H9 (cell line): ENCODE results near the gene CD320. TPM values are rescaled to one million over a fixed set of nuclear protein-coding genes. Genes with fewer than 3 reads are reported as not detected.
A peak's percentile ranks its signal among the peaks of the same experiment; 100 is the strongest.

ENCODE experiments used
- DNase-seq: peaks from one replicate; pipeline ENCODE4 v3.0.0-alpha.2; 2017
- H2AFZ ChIP-seq: one replicate; pipeline ENCODE4 v1.6.1; 2013; ENCODE audit warnings: mild to moderate bottlenecking, low read length, control low read depth, moderate library complexity
- H2AK5ac ChIP-seq: 2 replicates; pipeline ENCODE4 v1.6.1; 2013; ENCODE audit warnings: low read length, control low read depth, mixed read lengths; ENCODE audit not compliant: insufficient read length
- H2BK120ac ChIP-seq: one replicate; pipeline ENCODE4 v1.6.1; 2013; ENCODE audit warnings: low read depth, mild to moderate bottlenecking, low read length, control low read depth, inconsistent platforms; ENCODE audit not compliant: poor library complexity, severe bottlenecking
- H2BK12ac ChIP-seq: 2 replicates; pipeline ENCODE4 v1.6.1; 2013; ENCODE audit warnings: low read length, control low read depth, mixed read lengths, low read depth; ENCODE audit not compliant: insufficient read length
- H2BK15ac ChIP-seq: 2 replicates; pipeline ENCODE4 v1.6.1; 2013; ENCODE audit warnings: low read depth, low read length, control low read depth
- H2BK20ac ChIP-seq: one replicate; pipeline ENCODE4 v1.6.1; 2013; ENCODE audit warnings: low read depth, mild to moderate bottlenecking, low read length, control low read depth, inconsistent platforms; ENCODE audit not compliant: poor library complexity, severe bottlenecking
- H2BK5ac ChIP-seq: 2 replicates; pipeline ENCODE4 v1.6.1; 2013; ENCODE audit warnings: low read length, control low read depth, mixed read lengths; ENCODE audit not compliant: insufficient read length
- H3K14ac ChIP-seq: 2 replicates; pipeline ENCODE4 v1.6.1; 2013; ENCODE audit warnings: low read length, control low read depth; ENCODE audit not compliant: insufficient read depth
- H3K18ac ChIP-seq: 2 replicates; pipeline ENCODE4 v1.6.1; 2013; ENCODE audit warnings: low read depth, mild to moderate bottlenecking, mixed read lengths, low read length, control low read depth; ENCODE audit not compliant: insufficient read length
- H3K23ac ChIP-seq: 2 replicates; pipeline ENCODE4 v1.6.1; 2013; ENCODE audit warnings: low read length, control low read depth, mixed read lengths, low read depth; ENCODE audit not compliant: insufficient read length
- H3K23me2 ChIP-seq: 2 replicates; pipeline ENCODE4 v1.6.1; 2013; ENCODE audit warnings: low read depth, mild to moderate bottlenecking, mixed read lengths, low read length, control low read depth; ENCODE audit not compliant: insufficient read length, poor library complexity, severe bottlenecking
- H3K27ac ChIP-seq: 2 replicates; pipeline ENCODE4 v1.5.1; 2013; ENCODE audit warnings: low read length, control low read depth, mixed read lengths, low read depth; ENCODE audit not compliant: insufficient read length
- H3K27me3 ChIP-seq: 2 replicates; pipeline ENCODE4 v1.6.1; 2013; ENCODE audit warnings: low read length, control low read depth, inconsistent platforms; ENCODE audit not compliant: insufficient read depth
- H3K4ac ChIP-seq: 2 replicates; pipeline ENCODE4 v1.6.1; 2013; ENCODE audit warnings: low read depth, mild to moderate bottlenecking, control low read depth, inconsistent platforms, low read length, moderate library complexity
- H3K4me1 ChIP-seq: 2 replicates; pipeline ENCODE4 v1.6.1; 2013; ENCODE audit warnings: low read length, control low read depth, inconsistent platforms; ENCODE audit not compliant: insufficient read depth
- H3K4me2 ChIP-seq: 2 replicates; pipeline ENCODE4 v1.6.1; 2013; ENCODE audit warnings: low read length, control low read depth, mixed read lengths; ENCODE audit not compliant: insufficient read length, insufficient read depth
- H3K56ac ChIP-seq: 2 replicates; pipeline ENCODE4 v1.6.1; 2013; ENCODE audit warnings: low read depth, mild to moderate bottlenecking, mixed read lengths, low read length, control low read depth; ENCODE audit not compliant: insufficient read length
- H3K79me1 ChIP-seq: 2 replicates; pipeline ENCODE4 v1.6.1; 2013; ENCODE audit warnings: low read depth, mild to moderate bottlenecking, moderate library complexity, low read length, control low read depth, inconsistent platforms; ENCODE audit not compliant: insufficient read depth, poor library complexity, severe bottlenecking
- H3K79me2 ChIP-seq: 2 replicates; pipeline ENCODE4 v1.6.1; 2013; ENCODE audit warnings: low read length, control low read depth, inconsistent platforms; ENCODE audit not compliant: insufficient read depth
- H3K9ac ChIP-seq: 2 replicates; pipeline ENCODE4 v1.6.1; 2013; ENCODE audit warnings: low read length, control low read depth, mixed read lengths; ENCODE audit not compliant: insufficient read length; ENCODE audit errors: extremely low read depth
- H3K9me3 ChIP-seq: one replicate; pipeline ENCODE4 v1.6.1; 2013; ENCODE audit warnings: low read depth, low read length, inconsistent platforms; ENCODE audit not compliant: control insufficient read depth
- H3T11ph ChIP-seq: one replicate; pipeline ENCODE4 v1.6.1; 2013; ENCODE audit warnings: mild to moderate bottlenecking, low read length, control low read depth, inconsistent platforms
- H4K20me1 ChIP-seq: one replicate; pipeline ENCODE4 v1.6.1; 2013; ENCODE audit not compliant: control insufficient read depth, insufficient read length, insufficient read depth
- H4K5ac ChIP-seq: 2 replicates; pipeline ENCODE4 v1.6.1; 2013; ENCODE audit warnings: low read depth, mild to moderate bottlenecking, mixed read lengths, low read length, control low read depth; ENCODE audit not compliant: insufficient read length
- H4K8ac ChIP-seq: replicated peaks from 2 replicates; pipeline ENCODE4 v1.6.1; 2013; ENCODE audit warnings: low read length, control low read depth, mixed read lengths, low read depth; ENCODE audit not compliant: insufficient read length
- H4K91ac ChIP-seq: 2 replicates; pipeline ENCODE4 v1.6.1; 2013; ENCODE audit warnings: low read depth, mild to moderate bottlenecking, moderate library complexity, mixed read lengths, low read length, control low read depth; ENCODE audit not compliant: insufficient read length
- H3K27ac Mint-ChIP-seq, 3 experiments: 2 replicates in 2 of 3; 3 replicates in 1 of 3; pipeline ENCODE4 v1.8.0; 2020 to 2021; ENCODE audit warnings: mixed read lengths in 3 of 3, mild to moderate bottlenecking in 1 of 3, moderate library complexity in 1 of 3
- H3K27me3 Mint-ChIP-seq: 2 replicates; pipeline ENCODE4 v1.8.0; 2021; ENCODE audit warnings: low read depth, mild to moderate bottlenecking, moderate library complexity, mixed read lengths
- H3K36me3 Mint-ChIP-seq, 3 experiments: 2 replicates in 2 of 3; 3 replicates in 1 of 3; pipeline ENCODE4 v1.8.0; 2020 to 2021; ENCODE audit warnings: low read depth in 3 of 3, mixed read lengths in 3 of 3; ENCODE audit not compliant: insufficient read depth in 1 of 3
- H3K4me1 Mint-ChIP-seq, 2 experiments: 2 replicates each; pipeline ENCODE4 v1.8.0; 2020; ENCODE audit warnings: mixed read lengths in 2 of 2
- H3K4me3 Mint-ChIP-seq, 2 experiments: 2 replicates in 1 of 2; 3 replicates in 1 of 2; pipeline ENCODE4 v1.8.0; 2020 to 2021; ENCODE audit warnings: mild to moderate bottlenecking in 2 of 2, mixed read lengths in 2 of 2, moderate library complexity in 1 of 2
- H3K9me3 Mint-ChIP-seq, 2 experiments: 2 replicates in 1 of 2; 3 replicates in 1 of 2; pipeline ENCODE4 v1.8.0; 2020; ENCODE audit warnings: mild to moderate bottlenecking in 2 of 2, mixed read lengths in 2 of 2, moderate library complexity in 1 of 2
- CTCF ChIP-seq: fragments of 200-600 bp; sonication (generic); conservative IDR thresholded peaks from 3 replicates; pipeline ENCODE4 v1.8.0; 2021; ENCODE audit warnings: antibody characterized with exemption, mild to moderate bottlenecking
- WGBS: extraction: QIAGEN DNeasy Blood & Tissue Kit; methylation state at CpG from one replicate; pipeline ENCODE4 v1.1.7; 2013; ENCODE audit warnings: missing lambda C conversion rate, low lambda C conversion rate, mixed read lengths; ENCODE audit not compliant: insufficient read length; ENCODE audit errors: extremely low coverage; 5-methylcytosine and 5-hydroxymethylcytosine counted together
- total RNA-seq: library from RNA; stranded (reverse); gene quantifications from 2 replicates; pipeline ENCODE4 v1.2.1, GENCODE V29; 2021

The CD320 gene
- total RNA-seq, 1 experiment from 2014 or later, result 72.1 TPM

DNA sequence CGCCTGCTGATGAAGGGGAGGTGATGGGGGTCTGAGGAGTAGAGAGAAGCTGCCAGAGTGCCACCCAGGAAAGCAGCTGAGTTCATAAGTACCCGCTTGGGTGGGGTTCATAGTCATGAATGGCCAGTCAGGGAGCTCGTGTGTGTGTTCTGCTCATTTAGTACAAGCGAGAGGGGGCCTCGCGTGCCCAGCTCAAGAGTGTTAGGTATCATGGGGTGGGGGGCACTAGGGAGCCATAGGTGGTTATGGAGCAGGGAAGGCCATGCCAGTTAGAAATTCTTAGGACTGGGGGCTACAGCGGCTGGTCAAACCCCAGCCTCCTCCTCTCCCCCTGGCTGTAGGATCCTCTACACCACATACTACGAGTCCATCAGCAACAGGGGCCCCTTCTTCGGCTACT lies 46.8 kb downstream of the CD320 start:
- no peaks in the 10 kb centered on the region for H3K79me1 ChIP-seq
- no peak overlapping the region for H2BK120ac ChIP-seq
- H2BK15ac ChIP-seq, result no peak overlapping the region
- H3K27me3 Mint-ChIP-seq, result no peaks in the 10 kb centered on the region
- WGBS, result no CpG with 5 or more reads among the region's 9 CpGs
- no peak overlapping the region for H3K27ac ChIP-seq
- H4K20me1 ChIP-seq, result no peaks in the 10 kb centered on the region
- H3K9me3 ChIP-seq, result no peaks in the 10 kb centered on the region
- H3K4me1 Mint-ChIP-seq, result peaks cover 14 to 29% of the 10 kb centered on the region in 2 experiments
- H2AFZ ChIP-seq, result no peak overlapping the region
- TF ChIP-seq CTCF, result no peak
- no peak overlapping the region for H3K56ac ChIP-seq
- H2AK5ac ChIP-seq, result no peak overlapping the region
- peaks cover 15 to 48% (median 42%) of the 10 kb centered on the region in 3 experiments for H3K36me3 Mint-ChIP-seq
- H3K4me2 ChIP-seq, result no peak overlapping the region
- H3K9me3 Mint-ChIP-seq, result peaks cover 0 to 3% of the 10 kb centered on the region in 2 experiments; a peak in 1 of 5 replicates
- no peak overlapping the region for H3K14ac ChIP-seq
- no peak overlapping the region for H2BK5ac ChIP-seq
- no peak overlapping the region for H4K91ac ChIP-seq
- no peak overlapping the region for H3K9ac ChIP-seq
- H3K27ac Mint-ChIP-seq, result peak overlapping the region in 1 of 3 experiments; percentile 78; a peak in 2 of 7 replicates
- no peak overlapping the region for H2BK12ac ChIP-seq
- H3K79me2 ChIP-seq, result no peaks in the 10 kb centered on the region
- no peak overlapping the region for H3T11ph ChIP-seq
- no peak overlapping the region for H3K4me3 Mint-ChIP-seq
- no peak overlapping the region for H3K4ac ChIP-seq
- no peaks in the 10 kb centered on the region for H3K23me2 ChIP-seq
- no peak overlapping the region for H4K5ac ChIP-seq
- no peaks in the 10 kb centered on the region for H3K4me1 ChIP-seq
- H4K8ac ChIP-seq, result no peak overlapping the region
- H2BK20ac ChIP-seq, result no peak overlapping the region
- H3K23ac ChIP-seq, result no peak overlapping the region
- H3K18ac ChIP-seq, result no peak overlapping the region
- H3K27me3 ChIP-seq, result no peaks in the 10 kb centered on the region
- no peak for DNase-seq
